MM.1S (cell line): ENCODE results near the gene ZNF621.
A peak's percentile ranks its signal among the peaks of the same experiment; 100 is the strongest.

Source experiments
- EZH2 ChIP-seq: fragments of 300-600 bp; sonication (generic); optimal IDR thresholded peaks from 2 replicates; pipeline ENCODE3; 2017; ENCODE audit warnings: low read depth, mild to moderate bottlenecking, antibody characterized with exemption, low read length, mixed read lengths
- TF ChIP-seq, protein P1 (sequence below): fragments of 300-600 bp; sonication (generic); IDR thresholded peaks from 2 replicates; pipeline ENCODE4 v1.5.1; 2016; ENCODE audit warnings: antibody characterized with exemption, low read length, mixed read lengths

DNA sequence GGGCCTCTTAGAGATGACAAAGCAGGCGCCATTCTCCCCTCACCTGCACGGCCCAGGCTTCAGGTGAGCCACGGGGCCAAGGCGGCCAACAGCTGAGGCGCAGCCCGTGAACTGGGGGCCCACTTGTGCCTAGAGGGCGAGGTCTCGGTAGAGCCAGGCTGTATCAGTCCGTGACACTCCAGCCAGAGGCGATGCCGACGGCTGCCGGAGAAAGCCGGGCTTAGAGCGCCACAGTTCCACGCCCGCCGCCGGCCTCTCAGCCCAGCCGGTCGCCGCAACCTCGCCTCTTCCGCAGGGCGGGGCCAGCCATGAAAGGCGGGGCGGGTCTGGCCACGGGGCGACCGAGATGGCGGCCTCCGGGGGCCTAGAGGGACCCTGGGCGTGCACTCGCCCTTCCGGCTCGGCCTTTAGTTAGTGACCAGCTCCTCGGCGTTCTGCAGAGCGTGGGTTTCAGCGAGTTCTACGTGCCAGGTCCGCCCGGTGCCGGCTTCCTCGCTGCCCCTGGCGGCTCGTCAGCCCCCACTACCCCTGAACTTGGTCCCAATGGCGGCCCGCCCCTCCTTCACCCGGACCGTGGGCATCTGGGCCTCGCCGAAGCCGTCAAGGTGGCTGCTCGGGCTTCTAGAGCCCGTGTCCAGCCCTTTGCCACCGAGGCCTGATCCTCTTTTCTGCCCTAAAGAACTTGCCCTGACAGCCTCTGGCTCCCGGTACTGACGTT is at the start of gene ZNF621:
- no peak for TF ChIP-seq EZH2
- TF ChIP-seq, protein P1, sequence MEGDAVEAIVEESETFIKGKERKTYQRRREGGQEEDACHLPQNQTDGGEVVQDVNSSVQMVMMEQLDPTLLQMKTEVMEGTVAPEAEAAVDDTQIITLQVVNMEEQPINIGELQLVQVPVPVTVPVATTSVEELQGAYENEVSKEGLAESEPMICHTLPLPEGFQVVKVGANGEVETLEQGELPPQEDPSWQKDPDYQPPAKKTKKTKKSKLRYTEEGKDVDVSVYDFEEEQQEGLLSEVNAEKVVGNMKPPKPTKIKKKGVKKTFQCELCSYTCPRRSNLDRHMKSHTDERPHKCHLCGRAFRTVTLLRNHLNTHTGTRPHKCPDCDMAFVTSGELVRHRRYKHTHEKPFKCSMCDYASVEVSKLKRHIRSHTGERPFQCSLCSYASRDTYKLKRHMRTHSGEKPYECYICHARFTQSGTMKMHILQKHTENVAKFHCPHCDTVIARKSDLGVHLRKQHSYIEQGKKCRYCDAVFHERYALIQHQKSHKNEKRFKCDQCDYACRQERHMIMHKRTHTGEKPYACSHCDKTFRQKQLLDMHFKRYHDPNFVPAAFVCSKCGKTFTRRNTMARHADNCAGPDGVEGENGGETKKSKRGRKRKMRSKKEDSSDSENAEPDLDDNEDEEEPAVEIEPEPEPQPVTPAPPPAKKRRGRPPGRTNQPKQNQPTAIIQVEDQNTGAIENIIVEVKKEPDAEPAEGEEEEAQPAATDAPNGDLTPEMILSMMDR = 0 out of 2 replicates have a peak, but pooled peaks have one; percentile 9
